Esophagus squamous epithelium (tissue), 4 donors: ENCODE measurements around the gene DEFB128.
"Not testable (repeated sequence)": the region's sequence is repeated elsewhere in the genome, so short reads cannot be mapped to it uniquely, and the experiment has no call there.

Experiments used
- POLR2A ChIP-seq, 4 donors: fragments of 450-650 bp; IDR thresholded peaks; one replicate each; pipeline ENCODE4 v1.6.1; 2017; ENCODE audit warnings: antibody characterized with exemption in 4 of 4, mild to moderate bottlenecking in 4 of 4, moderate library complexity in 3 of 4
- TF ChIP-seq, protein P1 (sequence below), 6 experiments: fragments of 450-650 bp in 4 of 6; fragments of 200-600 bp in 2 of 6; sonication (generic) in 2 of 6; IDR thresholded peaks; one replicate each; pipeline ENCODE4 v1.5.1; 2016 to 2019; ENCODE audit warnings: antibody characterized with exemption in 6 of 6, mild to moderate bottlenecking in 4 of 6, moderate library complexity in 4 of 6

DNA sequence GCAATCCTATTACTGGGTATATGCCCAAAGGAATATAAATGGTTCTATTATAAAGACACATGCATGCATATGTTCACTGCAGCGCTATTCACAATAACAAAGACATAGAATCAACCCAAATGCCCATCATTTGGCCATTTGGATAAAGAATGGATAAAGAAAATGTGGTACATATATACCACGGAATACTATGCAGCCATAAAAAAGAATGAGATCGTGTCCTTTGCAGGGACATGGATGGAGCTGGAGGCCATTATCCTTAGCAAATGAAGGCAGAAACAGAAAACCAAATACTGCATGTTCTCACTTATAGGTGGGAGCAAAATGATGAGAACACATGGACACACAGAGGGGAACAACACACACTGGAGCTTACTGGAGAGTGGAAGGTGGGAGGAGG is 36.4 kb upstream of the DEFB128 start:
- TF ChIP-seq, protein P1, sequence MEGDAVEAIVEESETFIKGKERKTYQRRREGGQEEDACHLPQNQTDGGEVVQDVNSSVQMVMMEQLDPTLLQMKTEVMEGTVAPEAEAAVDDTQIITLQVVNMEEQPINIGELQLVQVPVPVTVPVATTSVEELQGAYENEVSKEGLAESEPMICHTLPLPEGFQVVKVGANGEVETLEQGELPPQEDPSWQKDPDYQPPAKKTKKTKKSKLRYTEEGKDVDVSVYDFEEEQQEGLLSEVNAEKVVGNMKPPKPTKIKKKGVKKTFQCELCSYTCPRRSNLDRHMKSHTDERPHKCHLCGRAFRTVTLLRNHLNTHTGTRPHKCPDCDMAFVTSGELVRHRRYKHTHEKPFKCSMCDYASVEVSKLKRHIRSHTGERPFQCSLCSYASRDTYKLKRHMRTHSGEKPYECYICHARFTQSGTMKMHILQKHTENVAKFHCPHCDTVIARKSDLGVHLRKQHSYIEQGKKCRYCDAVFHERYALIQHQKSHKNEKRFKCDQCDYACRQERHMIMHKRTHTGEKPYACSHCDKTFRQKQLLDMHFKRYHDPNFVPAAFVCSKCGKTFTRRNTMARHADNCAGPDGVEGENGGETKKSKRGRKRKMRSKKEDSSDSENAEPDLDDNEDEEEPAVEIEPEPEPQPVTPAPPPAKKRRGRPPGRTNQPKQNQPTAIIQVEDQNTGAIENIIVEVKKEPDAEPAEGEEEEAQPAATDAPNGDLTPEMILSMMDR (IDR thresholded peaks at IDR 0.05), result not testable (repeated sequence)
- not testable (repeated sequence) for TF ChIP-seq POLR2A (IDR thresholded peaks at IDR 0.05)
